Measurements from ENCODE around the gene DDN.

Gene DDN

GRCh38 chr12:48960834-48961233 lies 38.3 kb downstream of the DDN start:
- DNase-seq, result no peak

GRCh38 chr12:48958049-48958388 lies 41.2 kb downstream of the DDN start:
- no peak for DNase-seq

GRCh38 chr12:48957141-48958048 lies 41.8 kb downstream of the DDN start, which contains the start of gene ARF3:
Gene ARF3 (minus strand): TSS chr12:48957487. CDS start chr12:48941095, 16,392 bp downstream.
- DNase-seq, result peak; percentile 96

GRCh38 chr12:48956279-48957140 lies 42.7 kb downstream of the DDN start:
- peak; percentile 86 for DNase-seq

GRCh38 chr12:48954841-48955501 lies 44.2 kb downstream of the DDN start:
- DNase-seq, result peak; percentile 61

- no peak for DNase-seq
These were observed 45.1 kb downstream of the DDN start for GRCh38 chr12:48954061-48954460.

- no peak for DNase-seq
These were observed 46.5 kb downstream of the DDN start for GRCh38 chr12:48952691-48953090.

GRCh38 chr12:48947727-48948126 lies 51.4 kb downstream of the DDN start:
- DNase-seq, result no peak

GRCh38 chr12:48946943-48947342 lies 52.2 kb downstream of the DDN start:
- no peak for DNase-seq

- no peak for DNase-seq
These were observed 53.0 kb downstream of the DDN start for GRCh38 chr12:48946205-48946604.
